ENCODE measurements around the gene HDAC8.
A peak's percentile ranks its signal among the peaks of the same experiment; 100 is the strongest.
"Not testable (repeated sequence)": the region's sequence is repeated elsewhere in the genome, so short reads cannot be mapped to it uniquely, and the experiment has no call there.

HDAC8 gene

DNA sequence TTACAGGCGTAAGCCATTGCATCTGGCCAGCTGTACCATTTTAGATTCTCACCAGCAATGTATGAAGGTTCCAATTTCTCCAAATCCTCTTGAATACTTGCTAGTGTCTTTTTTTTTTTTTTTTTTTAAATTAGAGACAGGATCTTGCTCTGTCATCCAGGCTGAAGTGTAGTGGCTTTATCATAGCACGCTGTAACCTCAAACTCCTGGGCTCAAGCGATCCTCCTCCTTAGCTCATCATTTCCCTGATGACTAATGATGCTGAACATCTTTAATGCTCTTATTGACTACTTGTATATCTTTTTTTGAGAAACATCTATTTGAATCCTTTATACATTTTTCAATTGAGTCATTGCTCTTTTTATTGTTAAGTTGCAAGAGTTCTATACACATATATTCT is 40.3 kb downstream of the HDAC8 start:
- peak; percentile 73 for DNase-seq

DNA sequence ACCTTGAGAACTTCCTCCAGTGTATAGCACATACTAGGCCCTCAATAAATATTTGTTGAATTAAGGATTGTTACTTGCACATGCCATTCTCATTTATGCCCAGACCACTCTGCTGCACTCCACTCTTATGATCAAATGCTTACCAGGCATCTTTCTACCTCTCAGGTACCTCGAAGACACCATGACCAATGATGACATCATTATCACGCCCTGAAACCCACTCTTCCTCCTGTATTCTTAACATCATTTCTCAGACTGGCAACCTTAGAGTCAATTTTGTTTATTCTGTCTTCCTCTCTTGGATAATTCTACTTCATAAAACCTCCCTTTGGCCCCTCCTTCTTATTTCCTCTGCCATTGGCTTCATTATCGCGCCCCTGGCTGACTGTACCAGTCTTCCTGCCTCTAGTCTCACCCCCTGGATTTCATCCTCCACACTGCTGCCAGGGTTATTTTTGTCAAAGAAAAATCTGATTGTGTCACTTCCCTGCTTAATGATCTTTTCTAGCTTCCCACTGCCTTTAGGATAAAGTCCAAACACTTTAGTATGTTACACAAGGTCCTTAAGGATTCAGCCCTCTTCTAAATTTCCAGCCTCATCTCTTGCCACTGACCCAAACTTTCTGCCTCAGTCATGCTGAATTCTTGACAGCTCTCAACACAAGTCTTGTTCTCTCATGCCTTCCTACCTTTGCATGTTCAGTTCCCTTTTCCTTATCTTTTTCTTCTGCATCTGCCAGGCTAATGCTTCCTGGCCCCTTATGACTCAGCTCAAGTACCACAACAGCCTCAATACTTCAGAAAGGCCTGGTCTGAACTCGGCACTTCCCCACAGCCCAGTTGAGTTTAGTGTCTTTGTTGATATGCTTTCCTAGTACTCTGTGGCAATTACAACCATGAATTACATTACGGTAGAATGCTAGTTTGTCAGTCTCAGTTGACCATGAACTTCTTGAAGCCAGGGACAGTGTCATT is 45.8 kb downstream of the HDAC8 start:
- peak; percentile 93 for DNase-seq

- peak; percentile 61 for DNase-seq
Measured at GRCh38 chrX:72498782-72499181, 73.9 kb downstream of the HDAC8 start.

- no peak for DNase-seq
Measured at GRCh38 chrX:72495046-72495445, 77.6 kb downstream of the HDAC8 start.

DNA sequence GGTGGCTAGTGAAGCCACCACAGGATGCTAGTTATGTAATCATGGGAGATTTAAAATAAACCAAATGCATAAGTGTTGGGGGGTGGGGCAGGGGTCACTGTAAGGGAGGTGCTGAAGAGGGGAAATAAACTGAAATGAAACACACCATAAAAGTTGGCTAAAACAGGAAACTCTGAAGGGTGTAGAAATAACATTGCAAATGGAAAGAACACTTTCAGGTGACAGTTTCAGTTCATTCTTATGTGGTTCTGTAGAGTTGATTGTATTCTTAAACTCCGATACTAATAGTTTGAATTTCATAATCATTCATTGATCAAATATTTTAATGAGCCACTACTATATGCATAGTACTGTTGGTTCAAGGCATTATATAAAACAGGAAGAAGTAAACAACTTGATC is 80.1 kb downstream of the HDAC8 start:
- DNase-seq = no peak

- not testable (repeated sequence) for DNase-seq
Measured at GRCh38 chrX:72490221-72490620, 82.4 kb downstream of the HDAC8 start.

- no peak for DNase-seq
Measured at GRCh38 chrX:72487661-72488060, 85.0 kb downstream of the HDAC8 start.

DNA sequence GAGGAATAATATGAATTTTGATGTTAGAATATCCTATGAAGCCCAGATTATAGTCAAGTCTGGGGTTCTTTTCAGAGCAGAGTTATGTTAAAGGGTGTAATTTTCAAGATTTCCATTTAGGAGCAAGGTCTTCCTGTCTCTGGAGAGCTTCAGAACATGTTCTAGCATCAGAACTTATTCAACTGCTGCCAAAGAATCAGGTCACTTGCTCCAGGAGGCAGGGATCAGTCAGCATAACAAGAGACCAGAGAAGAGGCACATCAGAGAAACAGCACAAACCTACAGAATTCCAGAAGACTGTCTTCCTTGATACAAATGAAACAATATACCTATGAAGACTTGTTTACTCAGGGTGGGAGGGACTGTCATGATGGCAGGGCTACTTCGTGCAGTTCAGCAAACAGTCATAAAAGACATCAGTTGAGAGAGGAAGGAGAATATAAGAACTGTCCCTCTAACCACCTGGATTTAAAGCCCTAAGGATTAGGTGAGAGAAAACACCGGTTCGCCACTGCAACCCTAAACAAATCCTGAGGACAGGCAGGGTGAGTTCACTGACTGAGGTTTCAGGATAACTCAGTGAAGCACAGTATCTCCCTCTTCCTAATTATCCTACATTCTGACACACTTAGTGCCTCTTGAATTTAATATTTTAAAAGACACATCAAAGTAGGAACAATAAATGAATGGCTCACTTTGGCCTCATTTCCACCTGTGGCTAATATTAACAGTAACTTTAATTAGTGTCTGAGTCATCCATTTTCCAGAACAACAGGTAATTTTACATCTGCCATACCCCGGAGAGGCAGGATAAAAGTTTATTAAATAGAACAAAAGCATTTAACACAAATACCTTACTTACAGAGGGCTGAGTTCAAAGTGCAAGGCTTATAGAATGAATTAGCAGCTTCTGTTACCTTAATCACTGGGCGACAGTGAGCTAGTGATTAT is 93.0 kb downstream of the HDAC8 start:
- DNase-seq = no peak

- DNase-seq = no peak
Measured at GRCh38 chrX:72478853-72479252, 93.8 kb downstream of the HDAC8 start.

- no peak for DNase-seq
Measured at GRCh38 chrX:72478351-72478750, 94.3 kb downstream of the HDAC8 start.

- no peak for DNase-seq
Measured at GRCh38 chrX:72477781-72478181, 94.9 kb downstream of the HDAC8 start.

- DNase-seq = no peak
Measured at GRCh38 chrX:72477376-72477775, 95.3 kb downstream of the HDAC8 start.

DNA sequence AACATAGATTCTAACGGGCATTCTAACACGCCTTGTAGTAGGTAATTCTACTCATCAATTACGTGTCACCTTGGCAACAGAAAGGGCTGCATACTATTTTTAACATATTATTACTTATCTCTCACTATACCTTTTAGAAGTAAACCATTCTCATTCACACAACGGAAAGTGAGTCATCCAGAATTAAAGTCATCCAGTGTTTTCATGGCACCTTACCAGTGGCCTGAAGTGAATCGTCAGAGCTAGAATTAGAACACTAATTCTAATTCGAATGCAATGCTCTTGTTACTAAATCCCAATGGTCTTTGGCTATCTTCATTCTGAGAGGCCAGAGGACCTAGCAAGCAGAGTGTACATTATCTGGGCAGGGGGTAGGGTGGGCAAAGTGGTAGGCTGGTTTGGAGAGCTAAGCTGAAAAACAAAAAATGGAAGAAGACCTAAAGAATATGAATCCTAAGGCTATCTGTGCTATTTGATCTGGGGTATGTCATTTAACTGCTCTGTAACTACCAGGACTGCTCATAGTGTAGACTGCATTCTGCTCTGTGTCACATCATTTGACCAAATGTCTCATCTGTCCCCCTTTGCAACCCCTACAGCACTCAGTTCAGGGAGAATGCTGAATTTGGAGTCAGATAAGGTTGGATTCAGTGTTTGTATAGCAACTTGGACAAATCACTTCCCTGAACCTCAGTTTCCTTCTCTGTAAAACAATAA is 96.5 kb downstream of the HDAC8 start:
- no peak for DNase-seq

DNA sequence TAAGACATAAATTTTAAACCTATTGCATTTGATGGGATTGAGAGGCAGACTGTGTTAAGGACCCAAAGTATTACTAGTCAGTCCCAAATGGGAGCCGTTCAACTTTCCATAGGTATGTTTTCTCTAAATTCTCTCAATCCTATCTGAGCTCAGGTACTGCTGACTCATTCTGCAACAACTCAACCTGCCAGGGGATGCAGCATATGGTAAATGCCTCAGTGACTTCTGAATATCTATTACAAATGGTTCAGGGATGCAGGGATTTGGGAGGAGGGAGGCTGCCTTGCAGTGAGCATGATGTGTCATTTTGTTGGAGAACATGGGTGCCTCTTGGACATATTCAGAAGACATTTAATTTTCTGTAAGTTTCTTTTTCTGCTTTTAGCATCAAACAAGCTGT is 97.3 kb downstream of the HDAC8 start:
- no peak for DNase-seq

DNA sequence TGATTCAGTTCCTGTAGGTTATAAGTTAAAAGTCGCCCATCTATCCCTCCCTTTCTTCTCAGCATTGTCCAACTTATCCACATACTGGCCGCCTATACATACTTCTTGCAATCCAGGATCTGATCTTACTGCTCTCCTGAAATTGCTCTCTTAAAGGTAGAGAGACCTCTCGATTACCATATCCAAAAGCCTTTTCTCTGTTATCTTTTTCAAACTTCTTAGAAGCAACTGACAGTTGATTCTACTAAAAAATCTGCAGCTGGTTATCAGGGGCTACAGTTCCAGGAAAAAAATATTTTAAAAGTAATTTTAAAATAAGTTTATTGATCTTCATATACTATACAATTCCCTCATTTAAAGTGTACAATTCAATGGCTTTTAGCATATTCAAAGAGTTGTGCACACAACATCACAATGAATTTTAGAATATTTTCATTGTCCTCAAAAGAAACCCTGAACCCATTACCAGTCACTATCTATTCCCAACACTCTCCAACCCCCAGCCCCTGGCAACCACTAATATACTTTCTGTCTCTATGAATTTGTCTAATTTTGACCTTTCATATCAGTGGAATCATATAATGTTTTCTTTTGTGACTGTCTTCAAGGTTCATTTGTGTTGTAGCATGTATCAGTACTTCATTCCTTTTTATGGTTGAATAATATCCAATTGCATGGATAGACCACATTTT is 102.0 kb downstream of the HDAC8 start:
- DNase-seq = peak; percentile 74

GRCh38 chrX:72470117-72470516 is 102.5 kb downstream of the HDAC8 start:
- DNase-seq = peak; percentile 53

DNA sequence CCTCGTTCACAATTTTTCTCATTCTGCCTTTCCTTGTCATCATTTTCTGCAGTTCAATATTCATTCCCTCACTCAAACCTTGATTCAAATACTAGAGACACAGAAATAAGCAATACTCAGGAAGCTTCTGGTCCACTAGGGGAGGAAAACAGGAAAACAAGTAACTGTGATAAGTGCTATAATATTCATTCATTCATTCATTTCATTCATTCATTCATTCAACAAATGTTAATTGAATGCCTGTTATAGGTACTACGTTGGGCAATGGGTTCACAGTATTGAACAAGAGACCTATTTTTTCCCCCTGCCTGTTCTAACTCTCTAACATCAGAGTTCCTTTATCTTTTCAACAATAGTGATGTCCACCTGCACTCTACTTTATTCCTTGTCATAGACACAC is 104.0 kb downstream of the HDAC8 start:
- no peak for DNase-seq

- DNase-seq = peak; percentile 15
Measured at GRCh38 chrX:72467135-72467534, 105.5 kb downstream of the HDAC8 start.

DNA sequence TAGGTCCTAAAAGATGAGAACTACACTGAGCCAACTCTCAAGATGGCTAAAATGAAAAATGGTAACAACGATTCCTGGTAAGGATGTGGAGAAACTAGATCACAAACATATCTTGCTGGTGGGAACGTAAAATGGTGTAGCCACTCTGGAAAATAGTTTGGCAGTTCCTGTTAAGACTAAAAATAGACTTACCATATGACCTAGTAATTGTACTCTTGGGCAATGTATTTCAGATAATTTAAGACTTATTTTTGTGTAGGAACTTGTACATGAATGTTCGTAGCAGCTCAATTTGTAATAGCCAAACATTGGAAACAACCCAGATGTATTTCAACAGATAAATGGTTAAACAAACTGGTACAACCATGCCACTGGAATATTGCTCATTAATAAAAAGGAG is 106.2 kb downstream of the HDAC8 start:
- no peak for DNase-seq

DNA sequence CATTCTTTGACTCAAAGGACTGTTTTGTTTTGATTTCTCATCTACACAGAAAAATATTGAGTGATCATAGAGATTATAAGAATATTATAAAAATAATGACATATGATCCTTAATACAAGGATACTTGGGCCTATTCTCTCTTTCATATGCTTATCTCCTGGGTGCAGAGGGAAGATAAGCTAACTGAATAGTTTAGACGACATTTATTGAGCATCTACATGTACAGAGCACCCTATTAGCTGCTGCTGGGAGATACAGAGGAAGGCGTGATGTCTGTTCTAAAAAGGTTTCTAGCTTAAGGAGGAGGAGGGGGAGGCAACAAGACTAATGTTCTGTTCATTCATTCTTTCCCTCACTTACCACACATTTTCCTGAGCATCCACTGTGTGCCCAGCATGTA is 106.8 kb downstream of the HDAC8 start:
- peak; percentile 29 for DNase-seq

GRCh38 chrX:72461766-72462165 is 110.9 kb downstream of the HDAC8 start:
- no peak for DNase-seq

- no peak for DNase-seq
Measured at GRCh38 chrX:72461288-72461687, 111.4 kb downstream of the HDAC8 start.

All from OCI-M1 (cell line).